GM12874 (cell line): ENCODE measurements around the gene VAPB.

Experiments used
- TF ChIP-seq, protein P1 (sequence below): IDR thresholded peaks from 2 replicates; pipeline ENCODE4 v1.5.1; 2011; ENCODE audit warnings: low read depth, mild to moderate bottlenecking, control low read depth, low read length, moderate library complexity; ENCODE audit not compliant: insufficient read depth

VAPB gene

DNA sequence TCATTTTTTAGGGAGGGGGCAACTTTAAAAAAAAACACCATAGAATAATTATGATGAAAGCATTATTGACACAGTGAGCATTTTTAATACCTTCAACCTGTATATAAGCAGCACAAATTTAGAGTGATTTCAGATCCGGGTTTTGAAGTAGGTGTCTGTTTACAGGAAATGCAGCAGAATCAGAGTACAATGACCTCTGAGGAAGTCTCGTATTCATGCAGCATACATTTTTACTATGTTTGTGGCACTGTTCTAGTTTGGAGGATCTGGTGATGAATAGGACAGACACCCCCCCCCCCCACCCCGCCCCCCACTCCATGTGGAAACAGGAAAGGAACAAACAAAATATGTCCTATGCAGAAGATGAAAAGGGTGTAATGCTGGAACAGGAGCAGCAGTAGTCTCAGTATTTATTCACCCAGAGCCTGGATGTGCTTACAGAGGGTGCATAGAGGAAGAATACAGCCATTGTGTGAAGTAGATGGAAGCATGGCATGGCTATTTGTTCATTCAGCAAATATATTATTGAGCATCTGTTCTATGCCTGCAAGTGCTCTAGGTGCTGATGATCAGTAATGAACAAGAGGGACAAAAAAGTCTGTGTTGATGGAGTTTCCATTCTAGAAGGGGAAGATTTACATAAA is 19.7 kb downstream of the VAPB start:
- TF ChIP-seq, protein P1, sequence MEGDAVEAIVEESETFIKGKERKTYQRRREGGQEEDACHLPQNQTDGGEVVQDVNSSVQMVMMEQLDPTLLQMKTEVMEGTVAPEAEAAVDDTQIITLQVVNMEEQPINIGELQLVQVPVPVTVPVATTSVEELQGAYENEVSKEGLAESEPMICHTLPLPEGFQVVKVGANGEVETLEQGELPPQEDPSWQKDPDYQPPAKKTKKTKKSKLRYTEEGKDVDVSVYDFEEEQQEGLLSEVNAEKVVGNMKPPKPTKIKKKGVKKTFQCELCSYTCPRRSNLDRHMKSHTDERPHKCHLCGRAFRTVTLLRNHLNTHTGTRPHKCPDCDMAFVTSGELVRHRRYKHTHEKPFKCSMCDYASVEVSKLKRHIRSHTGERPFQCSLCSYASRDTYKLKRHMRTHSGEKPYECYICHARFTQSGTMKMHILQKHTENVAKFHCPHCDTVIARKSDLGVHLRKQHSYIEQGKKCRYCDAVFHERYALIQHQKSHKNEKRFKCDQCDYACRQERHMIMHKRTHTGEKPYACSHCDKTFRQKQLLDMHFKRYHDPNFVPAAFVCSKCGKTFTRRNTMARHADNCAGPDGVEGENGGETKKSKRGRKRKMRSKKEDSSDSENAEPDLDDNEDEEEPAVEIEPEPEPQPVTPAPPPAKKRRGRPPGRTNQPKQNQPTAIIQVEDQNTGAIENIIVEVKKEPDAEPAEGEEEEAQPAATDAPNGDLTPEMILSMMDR = no peak

DNA sequence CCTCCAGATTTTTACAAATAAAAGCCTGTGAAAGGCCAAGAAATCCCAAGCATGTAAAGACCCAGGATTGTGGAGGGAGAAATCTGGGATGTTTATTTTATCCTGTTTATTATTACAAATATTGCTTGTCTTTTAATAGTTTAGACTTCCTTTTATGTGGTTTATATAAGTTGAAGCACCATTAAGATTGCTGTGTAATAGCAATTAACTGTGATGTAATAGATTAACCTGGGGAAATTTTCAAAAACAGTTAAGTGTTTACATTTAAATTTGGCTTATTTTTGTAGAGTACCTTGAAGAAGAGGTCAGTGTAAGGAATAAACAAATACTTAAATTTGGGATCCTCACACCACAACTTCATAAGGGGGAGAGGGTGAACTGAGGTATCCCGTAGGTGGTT is 27.0 kb downstream of the VAPB start:
- TF ChIP-seq, protein P1 = no peak

DNA sequence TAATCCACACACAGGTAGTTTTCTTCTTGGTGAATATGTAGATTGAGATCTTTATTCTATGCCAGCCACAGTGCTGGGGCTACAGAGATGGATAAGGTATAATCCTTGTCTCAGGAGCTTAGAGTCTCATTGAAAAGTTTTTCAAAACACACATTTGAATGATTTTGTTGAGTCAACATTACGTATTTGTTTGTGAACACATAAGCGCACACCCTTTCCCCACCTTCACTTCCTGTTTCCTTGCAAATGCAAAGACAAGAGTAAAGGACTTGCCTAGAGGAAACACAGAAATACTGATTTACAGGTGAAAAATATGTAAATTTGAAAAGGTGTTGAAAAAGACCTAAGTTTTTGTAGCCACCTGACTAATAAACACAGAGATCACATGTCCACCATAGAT is 27.8 kb downstream of the VAPB start:
- TF ChIP-seq, protein P1 = no peak

DNA sequence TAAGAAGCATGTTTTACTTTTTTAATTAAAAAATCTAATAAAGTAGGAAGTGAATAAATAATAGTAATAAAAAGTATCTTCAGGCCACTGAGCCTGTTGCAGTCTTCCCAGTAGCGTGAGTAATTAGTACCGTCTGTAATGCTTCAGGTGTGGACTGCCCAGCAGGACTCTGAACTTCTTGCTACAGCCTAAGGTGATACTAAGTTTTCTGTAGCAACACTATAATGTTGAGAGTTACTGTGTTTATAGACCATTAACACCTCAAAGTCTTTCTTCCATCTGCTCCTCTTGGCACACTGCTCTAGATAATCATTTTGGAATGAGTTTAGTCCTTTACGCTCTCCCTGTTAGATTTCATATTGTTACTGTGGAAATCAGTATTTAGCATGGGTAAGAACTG is 28.4 kb downstream of the VAPB start:
- TF ChIP-seq, protein P1 = no peak

DNA sequence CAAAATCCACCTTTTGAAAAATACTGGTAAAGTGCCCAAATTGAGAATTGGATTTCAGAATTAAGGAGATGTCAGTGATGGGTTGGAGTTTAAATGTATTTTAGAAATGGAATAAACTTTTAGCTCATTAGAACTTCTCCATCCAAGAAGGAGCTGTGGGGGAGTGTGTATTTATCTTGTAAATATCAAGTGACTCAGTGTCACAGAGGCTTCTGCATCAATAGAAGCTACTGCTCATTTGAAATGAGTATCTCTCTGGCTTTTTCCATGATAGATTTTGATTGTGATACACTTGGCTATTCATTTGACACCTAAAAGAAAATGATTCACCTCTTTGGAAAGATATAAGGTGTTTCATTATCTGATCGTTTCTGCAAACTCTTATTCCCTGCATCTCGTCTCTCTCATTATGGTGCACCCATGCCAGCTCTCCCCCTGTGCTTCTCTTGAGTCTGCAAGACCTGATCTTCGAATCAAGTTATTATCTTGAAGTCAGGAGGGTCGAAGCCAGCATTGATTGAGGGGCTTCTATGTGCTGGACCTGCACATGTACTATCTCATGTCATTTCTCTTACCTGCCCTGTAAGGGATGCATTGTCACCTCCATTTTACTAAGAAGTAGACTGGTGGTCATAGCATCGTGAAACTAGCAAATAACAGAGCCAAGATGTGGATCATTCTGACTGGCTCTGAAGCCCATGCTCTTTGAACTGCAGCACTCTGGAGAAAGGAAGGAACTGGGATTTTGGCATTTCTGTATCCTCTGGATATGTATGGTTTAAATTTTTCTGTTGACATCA is 30.1 kb downstream of the VAPB start:
- TF ChIP-seq, protein P1 = no peak

DNA sequence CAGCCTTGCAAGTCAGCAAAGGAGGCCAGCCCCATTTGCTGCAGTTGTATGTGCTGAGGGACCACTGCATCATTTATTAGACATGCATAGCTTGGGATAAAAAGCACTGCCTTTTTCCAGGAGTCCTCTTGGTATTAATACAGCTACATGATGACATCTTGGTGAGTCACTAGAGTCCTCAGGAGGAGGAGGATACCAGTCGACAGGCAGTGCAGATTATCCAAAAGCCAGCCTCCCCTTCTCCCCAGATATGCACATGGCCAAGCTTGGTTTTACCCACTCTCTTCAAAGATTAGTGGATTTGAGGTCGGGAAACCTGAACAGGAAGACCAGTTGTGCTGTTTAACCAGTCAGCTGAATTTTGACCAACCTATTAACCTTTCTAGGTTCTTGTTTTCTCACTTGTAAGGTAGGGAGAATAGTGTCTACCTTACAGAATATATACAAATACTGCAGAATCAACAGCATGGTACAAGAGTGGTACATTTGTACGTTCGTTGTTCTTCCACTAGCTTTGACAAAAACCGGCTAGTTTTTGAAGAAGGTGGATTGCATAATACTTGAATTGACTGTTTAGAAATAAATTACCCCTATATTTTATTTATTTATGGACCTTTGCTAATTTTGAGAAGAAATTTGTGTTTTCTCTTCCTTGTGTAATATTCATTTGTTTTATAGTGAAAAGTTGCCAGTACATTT is 31.9 kb downstream of the VAPB start:
- TF ChIP-seq, protein P1 = no peak

DNA sequence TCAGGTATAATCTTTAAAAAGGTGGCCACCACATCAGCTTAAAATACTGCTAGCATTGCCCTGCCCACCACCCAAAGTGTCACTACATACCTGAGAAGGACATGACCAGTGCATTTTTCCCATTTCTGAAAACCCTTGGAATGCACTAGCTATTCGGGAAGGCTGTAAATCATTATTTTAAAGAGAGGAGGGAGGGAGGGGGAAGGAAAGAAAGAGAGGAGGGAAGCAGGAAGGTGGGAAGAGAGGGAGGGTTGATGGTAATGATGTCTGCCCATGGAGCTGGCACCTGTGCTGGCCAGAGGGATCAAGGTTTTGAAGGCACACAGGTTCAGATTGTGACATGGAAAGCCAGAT is 32.4 kb downstream of the VAPB start:
- TF ChIP-seq, protein P1 = no peak
